ENCODE results near the gene KIF1A.

Gene KIF1A

GRCh38 chr2:240798327-240798905 lies 21.6 kb downstream of the KIF1A start:
- no peak for DNase-seq

GRCh38 chr2:240797914-240798313 lies 22.1 kb downstream of the KIF1A start:
- no peak for DNase-seq

GRCh38 chr2:240797500-240797895 lies 22.5 kb downstream of the KIF1A start:
- no peak for DNase-seq

- no peak for DNase-seq
Observed at GRCh38 chr2:240796543-240797499, 23.2 kb downstream of the KIF1A start.

GRCh38 chr2:240795916-240796510 lies 24.0 kb downstream of the KIF1A start:
- no peak for DNase-seq

- no peak for DNase-seq
Observed at GRCh38 chr2:240795454-240795853, 24.6 kb downstream of the KIF1A start.

- no peak for DNase-seq
Observed at GRCh38 chr2:240794178-240794721, 25.8 kb downstream of the KIF1A start.

- no peak for DNase-seq
Observed at GRCh38 chr2:240793313-240794177, 26.5 kb downstream of the KIF1A start.

GRCh38 chr2:240792629-240793312 lies 27.2 kb downstream of the KIF1A start:
- no peak for DNase-seq

- no peak for DNase-seq
Observed at GRCh38 chr2:240791821-240792628, 28.0 kb downstream of the KIF1A start.

- no peak for DNase-seq
Observed at GRCh38 chr2:240791221-240791800, 28.7 kb downstream of the KIF1A start.

GRCh38 chr2:240790370-240791220 lies 29.4 kb downstream of the KIF1A start:
- DNase-seq, result no peak

GRCh38 chr2:240789501-240790369 lies 30.3 kb downstream of the KIF1A start:
- no peak for DNase-seq

GRCh38 chr2:240789051-240789453 lies 31.0 kb downstream of the KIF1A start:
- no peak for DNase-seq

- no peak for DNase-seq
Observed at GRCh38 chr2:240788482-240788881, 31.5 kb downstream of the KIF1A start.

GRCh38 chr2:240787521-240788472 lies 32.2 kb downstream of the KIF1A start:
- no peak for DNase-seq

- no peak for DNase-seq
Observed at GRCh38 chr2:240786871-240787311, 33.1 kb downstream of the KIF1A start.

All from DMS79 (cell line).